Measurements from ENCODE around the gene DCDC1.

The DCDC1 gene

GRCh38 chr11:31120428-31120827 is 249.1 kb downstream of the DCDC1 start:
- Histone ChIP-seq H3K27ac (ENCODE audit: low read length) (no peak overlapping the region), H3K9me3 (ENCODE audit: insufficient read depth, low read depth, low read length) (peaks cover 9% of the 10 kb centered on the region), H3K4me3 (ENCODE audit: low read length) (no peak overlapping the region), H3K36me3 (ENCODE audit: insufficient read depth, low read depth, low read length) (no peaks in the 10 kb centered on the region), H3K4me1 (ENCODE audit: insufficient read depth, low read length) (peaks cover 12% of the 10 kb centered on the region; the same call in 1 of the 2 replicates), H3K9ac (ENCODE audit: low read depth, low read length) (no peak overlapping the region), H3K27me3 (ENCODE audit: insufficient read depth, low read length) (no peaks in the 10 kb centered on the region)

- Histone ChIP-seq H3K27ac (ENCODE audit: low read length) (no peak overlapping the region), H3K4me1 (ENCODE audit: insufficient read depth, low read length) (peaks cover 14% of the 10 kb centered on the region; the same call in 1 of the 2 replicates), H3K27me3 (ENCODE audit: insufficient read depth, low read length) (no peaks in the 10 kb centered on the region), H3K36me3 (ENCODE audit: insufficient read depth, low read depth, low read length) (no peaks in the 10 kb centered on the region), H3K9me3 (ENCODE audit: insufficient read depth, low read depth, low read length) (no peaks in the 10 kb centered on the region), H3K4me3 (ENCODE audit: low read length) (no peak overlapping the region), H3K9ac (ENCODE audit: low read depth, low read length) (no peak overlapping the region)
Observed at GRCh38 chr11:31118566-31118965, 251.0 kb downstream of the DCDC1 start.

DNA sequence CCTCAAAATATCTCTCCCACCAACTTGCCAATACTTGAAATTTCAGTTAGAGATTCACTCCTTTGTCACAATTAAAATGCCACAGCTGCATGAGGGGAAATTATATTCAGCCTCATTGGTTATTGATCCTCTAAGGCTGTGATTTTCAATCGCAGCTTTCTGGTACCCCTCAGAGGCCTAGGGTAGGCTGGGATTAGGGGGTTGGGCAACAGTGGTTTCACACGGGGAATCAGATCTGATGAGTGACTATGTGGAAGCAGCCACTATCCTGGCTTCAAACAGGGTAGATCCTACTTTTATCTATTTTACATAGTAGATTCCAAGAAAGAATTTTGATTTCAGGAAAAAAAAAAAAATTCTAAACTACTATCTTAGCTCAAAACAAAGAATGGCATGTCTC is 252.5 kb downstream of the DCDC1 start:
- H3K9me3 ChIP-seq (ENCODE audit: insufficient read depth, low read depth, low read length): no peaks in the 10 kb centered on the region
- no peaks in the 10 kb centered on the region for H3K27me3 ChIP-seq (ENCODE audit: insufficient read depth, low read length)
- peaks cover 14% of the 10 kb centered on the region; the same call in 1 of the 2 replicates for H3K4me1 ChIP-seq (ENCODE audit: insufficient read depth, low read length)
- H3K27ac ChIP-seq (ENCODE audit: low read length): no peak overlapping the region
- H3K4me3 ChIP-seq (ENCODE audit: low read length): no peak overlapping the region
- H3K9ac ChIP-seq (ENCODE audit: low read depth, low read length): no peak overlapping the region
- no peaks in the 10 kb centered on the region for H3K36me3 ChIP-seq (ENCODE audit: insufficient read depth, low read depth, low read length)

DNA sequence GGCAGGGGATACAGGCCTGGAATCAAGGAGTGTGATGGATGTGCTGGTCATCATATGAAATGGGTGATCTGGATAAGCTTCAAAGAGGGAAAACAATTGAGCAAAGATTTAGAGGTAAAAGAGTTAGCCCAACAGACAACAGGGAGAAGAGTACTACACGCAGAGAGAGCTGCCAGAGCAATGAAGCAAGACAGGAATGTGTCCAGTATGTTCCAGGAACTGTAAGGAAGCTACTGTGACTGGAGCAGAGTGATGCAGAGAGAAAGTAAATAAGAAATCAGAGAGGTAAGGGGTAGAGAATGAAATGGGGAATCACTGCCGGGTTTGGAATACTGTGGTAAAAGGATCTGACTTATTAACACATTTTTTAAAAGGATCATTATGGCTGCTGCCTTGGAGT is 255.1 kb downstream of the DCDC1 start:
- Histone ChIP-seq H3K4me3 (ENCODE audit: low read length) (no peak overlapping the region), H3K4me1 (ENCODE audit: insufficient read depth, low read length) (peaks cover 11% of the 10 kb centered on the region; the same call in 1 of the 2 replicates), H3K27me3 (ENCODE audit: insufficient read depth, low read length) (no peaks in the 10 kb centered on the region), H3K9me3 (ENCODE audit: insufficient read depth, low read depth, low read length) (no peaks in the 10 kb centered on the region), H3K9ac (ENCODE audit: low read depth, low read length) (no peak overlapping the region), H3K36me3 (ENCODE audit: insufficient read depth, low read depth, low read length) (no peaks in the 10 kb centered on the region), H3K27ac (ENCODE audit: low read length) (no peak overlapping the region)

DNA sequence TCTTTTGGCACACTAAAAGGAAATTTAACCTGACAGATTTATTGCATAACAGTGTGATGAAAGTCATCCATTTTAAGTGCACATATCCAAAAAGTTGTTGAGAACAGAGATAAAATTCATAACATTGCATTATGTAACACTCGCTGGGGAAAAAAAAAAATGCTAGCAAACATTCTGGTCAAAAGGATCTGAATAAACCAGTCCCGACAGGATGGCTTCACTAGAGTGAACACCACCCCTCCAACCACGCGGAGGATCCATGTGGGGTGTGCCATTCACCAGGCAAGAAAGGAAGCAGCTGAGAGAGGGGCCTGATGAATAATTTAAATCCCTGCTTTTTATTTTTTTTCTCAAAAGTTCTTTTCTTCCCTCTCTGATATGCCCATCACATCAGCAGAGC is 258.7 kb downstream of the DCDC1 start:
- Histone ChIP-seq H3K36me3 (ENCODE audit: insufficient read depth, low read depth, low read length) (no peaks in the 10 kb centered on the region), H3K4me3 (ENCODE audit: low read length) (no peak overlapping the region), H3K9ac (ENCODE audit: low read depth, low read length) (no peak overlapping the region), H3K4me1 (ENCODE audit: insufficient read depth, low read length) (peaks cover 10% of the 10 kb centered on the region; the same call in 1 of the 2 replicates), H3K9me3 (ENCODE audit: insufficient read depth, low read depth, low read length) (no peaks in the 10 kb centered on the region), H3K27me3 (ENCODE audit: insufficient read depth, low read length) (no peaks in the 10 kb centered on the region), H3K27ac (ENCODE audit: low read length) (no peak overlapping the region)

GRCh38 chr11:31109446-31109845 is 260.1 kb downstream of the DCDC1 start:
- H3K4me3 ChIP-seq (ENCODE audit: low read length): no peak overlapping the region

DNA sequence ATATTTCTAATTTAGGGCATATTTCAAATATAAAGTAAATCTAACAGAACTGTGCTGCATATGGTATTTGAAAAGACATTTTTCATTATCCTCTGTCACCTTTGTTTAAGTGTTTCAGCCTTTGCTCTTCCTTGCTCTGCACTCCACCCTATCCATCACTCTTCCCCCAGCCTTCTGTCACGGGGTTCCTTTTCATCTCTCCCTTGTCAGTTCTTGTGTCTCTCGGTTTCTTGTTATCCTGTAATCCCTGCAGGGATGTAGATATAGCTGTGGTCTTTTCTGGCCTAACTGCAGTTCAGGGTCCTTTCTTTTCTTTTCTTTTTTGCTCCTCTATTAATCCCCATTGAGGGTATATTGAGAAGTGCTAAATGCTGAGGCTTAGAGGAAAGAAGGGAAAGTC is 261.9 kb downstream of the DCDC1 start:
- Histone ChIP-seq H3K4me3 (ENCODE audit: low read length) (no peak overlapping the region), H3K9ac (ENCODE audit: low read depth, low read length) (no peak overlapping the region), H3K4me1 (ENCODE audit: insufficient read depth, low read length) (peaks cover 7% of the 10 kb centered on the region; the same call in 1 of the 2 replicates), H3K27ac (ENCODE audit: low read length) (no peak overlapping the region), H3K9me3 (ENCODE audit: insufficient read depth, low read depth, low read length) (no peaks in the 10 kb centered on the region), H3K36me3 (ENCODE audit: insufficient read depth, low read depth, low read length) (no peaks in the 10 kb centered on the region), H3K27me3 (ENCODE audit: insufficient read depth, low read length) (no peaks in the 10 kb centered on the region)

More at GRCh38 chr11:31109446-31109845, 260.1 kb downstream of the DCDC1 start:
- Histone ChIP-seq H3K36me3 (ENCODE audit: insufficient read depth, low read depth, low read length) (no peaks in the 10 kb centered on the region), H3K27ac (ENCODE audit: low read length) (no peak overlapping the region), H3K4me1 (ENCODE audit: insufficient read depth, low read length) (peaks cover 7% of the 10 kb centered on the region; the same call in 1 of the 2 replicates), H3K9ac (ENCODE audit: low read depth, low read length) (no peak overlapping the region), H3K9me3 (ENCODE audit: insufficient read depth, low read depth, low read length) (no peaks in the 10 kb centered on the region), H3K27me3 (ENCODE audit: insufficient read depth, low read length) (no peaks in the 10 kb centered on the region)

DNA sequence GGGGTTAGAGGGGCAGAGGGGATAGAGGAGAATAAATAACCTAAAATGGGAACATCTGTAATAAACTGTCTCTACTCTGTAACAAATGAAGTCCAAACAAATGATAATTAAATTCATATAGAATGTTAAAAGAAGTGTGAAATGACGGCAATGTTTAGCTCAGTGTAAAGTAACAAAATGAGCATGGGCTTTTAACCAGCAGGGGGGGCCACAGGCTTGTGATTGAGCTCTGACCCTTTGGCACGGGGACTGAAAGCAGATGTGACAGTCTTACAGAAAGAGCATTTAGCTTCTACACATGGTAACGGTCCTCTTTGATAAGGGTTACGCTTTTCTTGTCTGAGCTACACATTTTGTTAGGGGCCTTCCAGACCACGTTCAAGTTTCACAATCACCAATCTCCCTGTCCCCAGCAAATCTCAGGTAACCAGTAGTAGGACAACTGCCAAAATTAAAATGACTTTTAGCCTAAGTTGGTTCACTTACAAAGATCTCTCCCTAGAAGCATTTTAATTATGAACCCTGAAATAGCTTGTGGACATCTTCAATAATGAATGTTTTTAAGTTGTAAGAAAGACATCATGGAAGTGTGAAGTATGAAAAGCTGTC is 262.5 kb downstream of the DCDC1 start:
- H3K4me3 ChIP-seq (ENCODE audit: low read length): no peak overlapping the region
- no peaks in the 10 kb centered on the region for H3K27me3 ChIP-seq (ENCODE audit: insufficient read depth, low read length)
- no peak overlapping the region for H3K27ac ChIP-seq (ENCODE audit: low read length)
- peaks cover 7% of the 10 kb centered on the region; the same call in 1 of the 2 replicates for H3K4me1 ChIP-seq (ENCODE audit: insufficient read depth, low read length)
- H3K9me3 ChIP-seq (ENCODE audit: insufficient read depth, low read depth, low read length): no peaks in the 10 kb centered on the region
- no peak overlapping the region for H3K9ac ChIP-seq (ENCODE audit: low read depth, low read length)
- no peaks in the 10 kb centered on the region for H3K36me3 ChIP-seq (ENCODE audit: insufficient read depth, low read depth, low read length)

DNA sequence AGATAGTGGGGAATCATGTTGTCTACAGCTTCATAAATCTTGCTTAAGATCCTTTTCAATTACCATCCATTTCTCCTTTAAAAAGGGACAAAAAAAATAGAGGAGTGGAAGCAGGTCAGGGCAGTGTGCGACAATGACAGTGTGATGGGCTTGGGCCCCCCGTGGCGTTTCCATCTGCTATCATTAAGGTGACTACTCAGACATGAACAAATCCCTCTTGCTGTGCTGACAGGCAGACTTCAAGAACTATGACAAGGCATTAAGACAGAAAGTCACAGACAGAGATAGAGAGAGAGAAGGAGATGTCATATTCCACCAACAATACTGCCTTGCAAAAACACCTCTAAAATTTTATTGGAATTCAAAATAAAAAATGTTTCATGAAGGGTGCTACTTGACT is 263.2 kb downstream of the DCDC1 start:
- Histone ChIP-seq H3K4me3 (ENCODE audit: low read length) (no peak overlapping the region), H3K36me3 (ENCODE audit: insufficient read depth, low read depth, low read length) (no peaks in the 10 kb centered on the region), H3K9ac (ENCODE audit: low read depth, low read length) (no peak overlapping the region), H3K4me1 (ENCODE audit: insufficient read depth, low read length) (peaks cover 7% of the 10 kb centered on the region; the same call in 1 of the 2 replicates), H3K9me3 (ENCODE audit: insufficient read depth, low read depth, low read length) (no peaks in the 10 kb centered on the region), H3K27me3 (ENCODE audit: insufficient read depth, low read length) (no peaks in the 10 kb centered on the region), H3K27ac (ENCODE audit: low read length) (no peak overlapping the region)

GRCh38 chr11:31102875-31103274 is 266.7 kb downstream of the DCDC1 start:
- H3K36me3 ChIP-seq (ENCODE audit: insufficient read depth, low read depth, low read length): no peaks in the 10 kb centered on the region
- H3K9ac ChIP-seq (ENCODE audit: low read depth, low read length): no peak overlapping the region
- H3K27ac ChIP-seq (ENCODE audit: low read length): no peak overlapping the region
- H3K9me3 ChIP-seq (ENCODE audit: insufficient read depth, low read depth, low read length): no peaks in the 10 kb centered on the region
- H3K27me3 ChIP-seq (ENCODE audit: insufficient read depth, low read length): no peaks in the 10 kb centered on the region
- H3K4me3 ChIP-seq (ENCODE audit: low read length): no peak overlapping the region
- no peaks in the 10 kb centered on the region for H3K4me1 ChIP-seq (ENCODE audit: insufficient read depth, low read length)

- Histone ChIP-seq H3K9ac (ENCODE audit: low read depth, low read length) (no peak overlapping the region), H3K4me3 (ENCODE audit: low read length) (no peak overlapping the region), H3K27ac (ENCODE audit: low read length) (no peak overlapping the region), H3K4me1 (ENCODE audit: insufficient read depth, low read length) (no peaks in the 10 kb centered on the region), H3K36me3 (ENCODE audit: insufficient read depth, low read depth, low read length) (no peaks in the 10 kb centered on the region), H3K9me3 (ENCODE audit: insufficient read depth, low read depth, low read length) (no peaks in the 10 kb centered on the region), H3K27me3 (ENCODE audit: insufficient read depth, low read length) (no peaks in the 10 kb centered on the region)
Observed at GRCh38 chr11:31102316-31102715, 267.2 kb downstream of the DCDC1 start.

- H3K9ac ChIP-seq (ENCODE audit: low read depth, low read length): no peak overlapping the region
- H3K27ac ChIP-seq (ENCODE audit: low read length): no peak overlapping the region
- H3K4me3 ChIP-seq (ENCODE audit: low read length): no peak overlapping the region
- no peaks in the 10 kb centered on the region for H3K9me3 ChIP-seq (ENCODE audit: insufficient read depth, low read depth, low read length)
- H3K27me3 ChIP-seq (ENCODE audit: insufficient read depth, low read length): no peaks in the 10 kb centered on the region
- H3K4me1 ChIP-seq (ENCODE audit: insufficient read depth, low read length): no peaks in the 10 kb centered on the region
- no peaks in the 10 kb centered on the region for H3K36me3 ChIP-seq (ENCODE audit: insufficient read depth, low read depth, low read length)
Observed at GRCh38 chr11:31096191-31096805, 273.2 kb downstream of the DCDC1 start.

Measured in iPS-20b (cell line).